CD4-positive, alpha-beta T cell treated with Interleukin-15 for 4 hours (primary cell): Measurements from ENCODE around the gene ZNF730.
"Not testable (repeated sequence)": the region's sequence is repeated elsewhere in the genome, so short reads cannot be mapped to it uniquely, and the experiment has no call there.

Experiments used
- DNase-seq: peaks from one replicate; pipeline ENCODE4 v3.0.0-alpha.2; 2020; ENCODE audit warnings: low spot score

The ZNF730 gene

GRCh38 chr19:23116802-23117571 lies at the start of gene ZNF730:
ZNF730 (plus strand) TSS chr19:23117025; CDS start chr19:23117174, 149 bp downstream.
- no peak for DNase-seq

- DNase-seq = no peak
These were observed 46.3 kb upstream of the ZNF730 start for GRCh38 chr19:23070353-23071146.

- no peak for DNase-seq
These were observed 45.7 kb upstream of the ZNF730 start for GRCh38 chr19:23071147-23071511.

- DNase-seq = no peak
These were observed 41.6 kb upstream of the ZNF730 start for GRCh38 chr19:23075031-23075733.

GRCh38 chr19:23077776-23078175 lies 39.0 kb upstream of the ZNF730 start:
- not testable (repeated sequence) for DNase-seq

GRCh38 chr19:23093832-23094231 lies 23.0 kb upstream of the ZNF730 start:
- DNase-seq = no peak

GRCh38 chr19:23095418-23095817 lies 21.4 kb upstream of the ZNF730 start:
- no peak for DNase-seq

- DNase-seq = no peak
These were observed 18.5 kb upstream of the ZNF730 start for GRCh38 chr19:23098286-23098685.

GRCh38 chr19:23098988-23099387 lies 17.8 kb upstream of the ZNF730 start:
- DNase-seq = no peak

- no peak for DNase-seq
These were observed 16.9 kb upstream of the ZNF730 start for GRCh38 chr19:23099966-23100365.

GRCh38 chr19:23101241-23101640 lies 15.6 kb upstream of the ZNF730 start:
- DNase-seq = no peak

GRCh38 chr19:23118400-23118799 lies 1.6 kb downstream of the ZNF730 start:
- no peak for DNase-seq

- DNase-seq = not testable (repeated sequence)
These were observed 17.4 kb downstream of the ZNF730 start for GRCh38 chr19:23134211-23134610.

GRCh38 chr19:23145617-23146415 lies 29.0 kb downstream of the ZNF730 start:
- no peak for DNase-seq

- DNase-seq = no peak
These were observed 43.9 kb downstream of the ZNF730 start for GRCh38 chr19:23160766-23161165.

- DNase-seq = not testable (repeated sequence)
These were observed 51.5 kb downstream of the ZNF730 start for GRCh38 chr19:23168286-23168685.

- no peak for DNase-seq
These were observed 66.4 kb downstream of the ZNF730 start for GRCh38 chr19:23183251-23183650.

- no peak for DNase-seq
These were observed 73.5 kb downstream of the ZNF730 start for GRCh38 chr19:23190341-23190740.
